ENCODE results near the gene DDIAS. TPM values are rescaled to one million over a fixed set of nuclear protein-coding genes. Genes with fewer than 3 reads are reported as not detected.

DDIAS gene
- total and polyA plus RNA-seq, 10 of the 15 experiments (the other 5 are each of a cell fraction or from before 2014, with no cell fraction given): 6.9 to 27.8 (median 12.9) TPM

- DNase-seq (ENCODE audit: low read depth, low spot score): no peak
Measured at GRCh38 chr11:82972103-82972502, 70.6 kb downstream of the DDIAS start.

More at GRCh38 chr11:82972103-82972502, 70.6 kb downstream of the DDIAS start:
- peaks cover 43% of the 10 kb centered on the region for H3K4me1 ChIP-seq (ENCODE audit: control insufficient read depth, insufficient read depth, low read length)
- TF ChIP-seq NR2F1 (conservative IDR thresholded peaks at IDR 0.05): peak; percentile 62
- TF ChIP-seq ZNF217 (IDR thresholded peaks at IDR 0.05): no peak
- 0 out of 2 replicates have a peak, but pooled peaks have one; percentile 20 for TF ChIP-seq ZNF687 (IDR thresholded peaks at IDR 0.05)
- TF ChIP-seq ESRRA (IDR thresholded peaks at IDR 0.05; ENCODE audit: low read length): peak; percentile 65; the same call in 1 of the 2 replicates
- 0 out of 2 replicates have a peak, but pooled peaks have one; percentile 22 for TF ChIP-seq NR2C1 (IDR thresholded peaks at IDR 0.05)
- FAIRE-seq (no peak), ATAC-seq (peak; percentile 24)
- in situ Hi-C loops (cut with MboI) (no loop called here), intact Hi-C loops (cut with micrococcal nuclease; ENCODE audit: unreplicated experiment) (loop anchor here (5.0 kb wide), 1 partner anchor 45 kb away; no protein-coding TSS in a partner anchor)
- H3K9me3 ChIP-seq (replicated peaks; ENCODE audit: control insufficient read depth, insufficient read depth, low read length): no peaks in the 10 kb centered on the region; the same call in 1 of the 3 replicates
- no peaks in the 10 kb centered on the region for H4K20me1 ChIP-seq (ENCODE audit: control insufficient read depth, insufficient read depth)
- peak overlapping the region; percentile 85 for H3K27ac ChIP-seq (ENCODE audit: control insufficient read depth, insufficient read depth)
- H3K79me2 ChIP-seq (ENCODE audit: control insufficient read depth, insufficient read depth, low read length): no peaks in the 10 kb centered on the region
- no peaks in the 10 kb centered on the region for H3K36me3 ChIP-seq (ENCODE audit: control insufficient read depth in 2 of 2, insufficient read depth in 2 of 2, low read length in 1 of 2)
- WGBS (ENCODE audit: insufficient coverage, insufficient replicate concordance, low lambda C conversion rate, missing lambda C conversion rate): 0% methylated on average over 1 of the region's 1 CpG
- no peak overlapping the region for H2AFZ ChIP-seq (ENCODE audit: control insufficient read depth, low read depth, low read length)
- H3K9ac ChIP-seq (ENCODE audit: control insufficient read depth, insufficient read depth, low read length): no peak overlapping the region
- SMC1A ChIA-PET (ENCODE audit: uncharacterized antibody, unreplicated experiment): interaction anchor here (1.0 to 4.5 kb wide), 12 partner anchors 8 to 184 kb away, joined by 3 to 51 read pairs (median 10); no protein-coding TSS in a partner anchor
- H3K4me3 ChIP-seq: peak overlapping the region; percentile 32
- no TSS peak for BruUV-seq (replicated peaks)
- POLR2A ChIA-PET: interaction anchor here (0.6 to 4.5 kb wide), 12 partner anchors 10 to 104 kb away, joined by 3 to 25 read pairs (median 3); partner anchors contain the start of genes DDIAS and RAB30
- RAD21 ChIA-PET (ENCODE audit: unreplicated experiment): interaction anchor here (0.9 to 2.3 kb wide), 13 partner anchors 9 to 185 kb away, joined by 3 to 16 read pairs (median 8); partner anchors contain the start of gene PCF11
- CTCF ChIA-PET: interaction anchor here (1.2 to 2.3 kb wide), 6 partner anchors 11 to 47 kb away, joined by 3 to 9 read pairs (median 6); no protein-coding TSS in a partner anchor
- peak overlapping the region; percentile 64 for H3K4me2 ChIP-seq (ENCODE audit: control insufficient read depth, insufficient read depth)
- no peaks in the 10 kb centered on the region for H3K27me3 ChIP-seq (replicated peaks in 1 of 2; ENCODE audit: control insufficient read depth in 2 of 2, insufficient read depth in 2 of 2, low read length in 1 of 2)
